H1 (cell line): Measurements from ENCODE around the gene SLC13A3. TPM values are rescaled to one million over a fixed set of nuclear protein-coding genes. Genes with fewer than 3 reads are reported as not detected.

ENCODE experiments used
- CTCF ChIA-PET: fragments of 300-600 bp; sonication (Branson Sonifier 250); formaldehyde crosslinking; loops from one replicate; lab custom pipeline; 2021; ENCODE audit not compliant: partially characterized antibody; lab: Charles Lee
- POLR2A ChIA-PET: fragments of 300-600 bp; sonication (Branson Sonifier 250); formaldehyde crosslinking; loops from one replicate; lab custom pipeline; 2021; ENCODE audit warnings: inconsistent platforms; ENCODE audit not compliant: partially characterized antibody; lab: Charles Lee
- DNase-seq, 2 experiments: peaks; one replicate each; pipeline versions ENCODE4 v3.0.0 to v3.0.0-alpha.2; 2010 to 2022; ENCODE audit warnings: low spot score in 2 of 2, low read depth in 1 of 2, mixed read lengths in 1 of 2
- FAIRE-seq: peaks from 2 replicates; lab custom pipeline; 2011; peaks lifted over from hg19 to GRCh38; lab: Jason Lieb, UNC
- H2AFZ ChIP-seq: 2 replicates; pipeline ENCODE4 v1.8.1; 2012; ENCODE audit warnings: low read length, inconsistent platforms
- H2AK5ac ChIP-seq: 2 replicates; pipeline ENCODE4 v1.6.1; 2013; ENCODE audit warnings: low read depth, low read length
- H2BK120ac ChIP-seq: replicated peaks from 2 replicates; pipeline ENCODE3; 2013; ENCODE audit warnings: low read depth, low read length, inconsistent platforms
- H2BK12ac ChIP-seq: 2 replicates; pipeline ENCODE4 v1.6.1; 2013; ENCODE audit warnings: low read depth, low read length
- H2BK15ac ChIP-seq: 2 replicates; pipeline ENCODE4 v1.6.1; 2013; ENCODE audit warnings: low read length
- H2BK20ac ChIP-seq: 2 replicates; pipeline ENCODE4 v1.6.1; 2013; ENCODE audit warnings: low read length
- H2BK5ac ChIP-seq: 2 replicates; pipeline ENCODE4 v1.6.1; 2013; ENCODE audit warnings: low read depth, low read length
- H3K14ac ChIP-seq: 2 replicates; pipeline ENCODE4 v1.6.1; 2013; ENCODE audit warnings: inconsistent platforms; ENCODE audit not compliant: insufficient read length
- H3K18ac ChIP-seq: 2 replicates; pipeline ENCODE4 v1.6.1; 2013; ENCODE audit warnings: low read length; ENCODE audit errors: extremely low read depth
- H3K23ac ChIP-seq: 2 replicates; pipeline ENCODE4 v1.6.1; 2013; ENCODE audit warnings: inconsistent platforms; ENCODE audit not compliant: insufficient read length
- H3K23me2 ChIP-seq: 2 replicates; pipeline ENCODE4 v1.6.1; 2013; ENCODE audit warnings: low read depth, low read length
- H3K27ac ChIP-seq: 2 replicates; pipeline ENCODE4 v1.6.1; 2011; ENCODE audit warnings: low read depth, low read length, inconsistent platforms
- H3K27me3 ChIP-seq, 4 experiments: replicated peaks in 1 of 4; 1 replicate in 1 of 4; 2 replicates in 3 of 4; pipeline versions ENCODE4 v1.6.1 to v1.8.1; 2011 to 2013; ENCODE audit warnings: low read length in 3 of 4, mild to moderate bottlenecking in 3 of 4, inconsistent platforms in 2 of 4, mixed read lengths in 2 of 4, moderate library complexity in 1 of 4; ENCODE audit not compliant: control insufficient read depth in 3 of 4, insufficient read depth in 3 of 4; ENCODE audit errors: extremely low read depth in 1 of 4
- H3K36me3 ChIP-seq, 4 experiments: 2 replicates each; pipeline versions ENCODE4 v1.6.1 to v1.8.1; 2011 to 2013; ENCODE audit warnings: mild to moderate bottlenecking in 4 of 4, low read length in 3 of 4, moderate library complexity in 2 of 4, control low read depth in 1 of 4, inconsistent platforms in 1 of 4; ENCODE audit not compliant: insufficient read depth in 4 of 4, control insufficient read depth in 2 of 4
- H3K4ac ChIP-seq: replicated peaks from 2 replicates; pipeline ENCODE3; 2013; ENCODE audit warnings: low read length, low read depth, mixed read lengths, inconsistent platforms; ENCODE audit not compliant: insufficient read length
- H3K4me1 ChIP-seq, 4 experiments: replicated peaks in 1 of 4; 1 replicate in 1 of 4; 2 replicates in 3 of 4; pipeline versions ENCODE4 v1.6.1 to v1.8.1; 2011 to 2013; ENCODE audit warnings: low read length in 3 of 4, inconsistent platforms in 2 of 4, mixed read lengths in 1 of 4; ENCODE audit not compliant: insufficient read depth in 4 of 4, control insufficient read depth in 3 of 4
- H3K4me2 ChIP-seq, 2 experiments: 2 replicates each; pipeline versions ENCODE4 v1.6.1 to v1.8.1; 2011 to 2013; ENCODE audit warnings: low read depth in 2 of 2, low read length in 2 of 2, control low read depth in 1 of 2, inconsistent platforms in 1 of 2, mild to moderate bottlenecking in 1 of 2; ENCODE audit not compliant: insufficient read depth in 1 of 2
- H3K4me3 ChIP-seq, 4 experiments: fragments of 200-600, 300-600 bp in 1 of 4; sonication (generic), shearing (Covaris generic), sonication (Bioruptor Twin) in 1 of 4; 2 replicates each; pipeline versions ENCODE4 v1.5.1 to v1.8.1; 2011 to 2016; ENCODE audit warnings: low read length in 4 of 4, low read depth in 3 of 4, control low read depth in 2 of 4, inconsistent platforms in 2 of 4, mild to moderate bottlenecking in 2 of 4, mixed read lengths in 1 of 4, moderate library complexity in 1 of 4; ENCODE audit not compliant: insufficient read depth in 2 of 4; ENCODE audit errors: extremely low read depth in 1 of 4
- H3K56ac ChIP-seq: replicated peaks from 2 replicates; pipeline ENCODE3; 2013; ENCODE audit warnings: low read depth, mild to moderate bottlenecking, mixed read lengths, low read length, inconsistent platforms; ENCODE audit not compliant: insufficient read length
- H3K79me1 ChIP-seq: 2 replicates; pipeline ENCODE4 v1.6.1; 2013; ENCODE audit warnings: low read depth, low read length, control low read depth
- H3K79me2 ChIP-seq, 2 experiments: 2 replicates each; pipeline versions ENCODE4 v1.6.1 to v1.8.1; 2012 to 2013; ENCODE audit warnings: low read length in 2 of 2, mild to moderate bottlenecking in 2 of 2, inconsistent platforms in 1 of 2; ENCODE audit not compliant: insufficient read depth in 2 of 2, control insufficient read depth in 1 of 2
- H3K9ac ChIP-seq, 4 experiments: replicated peaks in 1 of 4; 1 replicate in 1 of 4; 2 replicates in 3 of 4; pipeline versions ENCODE4 v1.6.1 to v1.8.1; 2011 to 2013; ENCODE audit warnings: low read depth in 3 of 4, low read length in 3 of 4, control low read depth in 2 of 4, mild to moderate bottlenecking in 2 of 4, moderate library complexity in 2 of 4, inconsistent platforms in 1 of 4; ENCODE audit errors: extremely low read depth in 1 of 4
- H3K9me3 ChIP-seq, 2 experiments: 2 replicates each; pipeline versions ENCODE4 v1.6.1 to v1.8.1; 2012 to 2013; ENCODE audit warnings: mild to moderate bottlenecking in 2 of 2, moderate library complexity in 2 of 2, control low read depth in 1 of 2, inconsistent platforms in 1 of 2, low read depth in 1 of 2, low read length in 1 of 2, mixed read lengths in 1 of 2; ENCODE audit not compliant: insufficient read depth in 2 of 2
- H4K20me1 ChIP-seq, 2 experiments: replicated peaks in 1 of 2; 2 replicates each; pipeline versions ENCODE3 to v1.8.1; 2011 to 2013; ENCODE audit warnings: inconsistent platforms in 2 of 2, low read length in 2 of 2, mild to moderate bottlenecking in 1 of 2; ENCODE audit not compliant: insufficient read depth in 2 of 2, control insufficient read depth in 1 of 2
- H4K5ac ChIP-seq: 2 replicates; pipeline ENCODE4 v1.6.1; 2013; ENCODE audit warnings: low read length, low read depth, mixed read lengths, inconsistent platforms; ENCODE audit not compliant: insufficient read length
- H4K8ac ChIP-seq: 2 replicates; pipeline ENCODE4 v1.8.0; 2013; ENCODE audit warnings: mild to moderate bottlenecking, moderate library complexity, low read length, inconsistent platforms; ENCODE audit not compliant: insufficient read depth; ENCODE audit errors: extremely low read depth
- H4K91ac ChIP-seq: replicated peaks from 2 replicates; pipeline ENCODE3; 2013; ENCODE audit warnings: low read length, mixed read lengths, inconsistent platforms; ENCODE audit not compliant: insufficient read length
- CEBPB ChIP-seq: IDR thresholded peaks from 2 replicates; pipeline ENCODE4 v1.6.1; 2012; ENCODE audit warnings: low read depth, low read length
- HDAC2 ChIP-seq, 2 experiments: fragments of 300-600 bp in 1 of 2; sonication (generic) in 1 of 2; IDR thresholded peaks; 2 replicates each; pipeline ENCODE4 v1.6.1; 2011 to 2012; ENCODE audit warnings: low read depth in 2 of 2, low read length in 2 of 2, mild to moderate bottlenecking in 2 of 2, moderate library complexity in 2 of 2, borderline replicate concordance in 1 of 2, inconsistent platforms in 1 of 2
- HDAC6 ChIP-seq: IDR thresholded peaks from one replicate; pipeline ENCODE4 v1.7.1; 2012; ENCODE audit warnings: low read depth, mild to moderate bottlenecking, inconsistent platforms, low read length, moderate library complexity
- POU5F1 ChIP-seq: IDR thresholded peaks from 2 replicates; pipeline ENCODE4 v1.6.1; 2011; ENCODE audit warnings: low read depth, mild to moderate bottlenecking, low read length, moderate library complexity
- RFX5 ChIP-seq: IDR thresholded peaks from 2 replicates; pipeline ENCODE4 v1.6.1; 2011; ENCODE audit warnings: low read depth, low read length, improper control_type of control experiment, borderline replicate concordance
- TCF12 ChIP-seq: IDR thresholded peaks from 2 replicates; pipeline ENCODE4 v1.6.1; 2011; ENCODE audit warnings: low read depth, mild to moderate bottlenecking, low read length
- WGBS, 2 experiments: shearing (Covaris generic) in 1 of 2; methylation state at CpG; one replicate each; pipeline versions ENCODE4 v1.1.6 to v1.1.7; 2013 to 2015; ENCODE audit warnings: low lambda C conversion rate in 2 of 2, mixed read lengths in 2 of 2, inconsistent platforms in 1 of 2, low coverage in 1 of 2, missing lambda C conversion rate in 1 of 2; ENCODE audit not compliant: insufficient replicate concordance in 2 of 2, insufficient coverage in 1 of 2, insufficient read length in 1 of 2; ENCODE audit errors: extremely low coverage in 1 of 2, missing lambda C conversion rate in 1 of 2; 5-methylcytosine and 5-hydroxymethylcytosine counted together
- polyA plus RNA-seq, 7 experiments: library from polyadenylated mRNA; depleted of rRNA in 3 of 7; stranded (reverse) in 5 of 7; unstranded in 2 of 7; fragments of >200 nt in 5 of 7; fragments of 200-250 nt in 2 of 7; gene quantifications; 1 replicate in 5 of 7; 2 replicates in 1 of 7; 4 replicates in 1 of 7; pipeline versions ENCODE4 v1.2.1 to v1.2.3, GENCODE V29; 2011 to 2013; ENCODE audit warnings: missing spikeins in 2 of 7, mixed read lengths in 2 of 7
- total RNA-seq: library from RNA; stranded (reverse); fragmentation: NEBNext Ultra II Directional; extraction: Animal tissue kit (Norgen Biotek cat#: 25700); gene quantifications from 2 replicates; pipeline ENCODE4 v1.2.1, GENCODE V29; 2021
- TF ChIP-seq, protein P1 (sequence below): IDR thresholded peaks from 2 replicates; pipeline ENCODE4 v1.6.1; 2012; ENCODE audit warnings: low read length, inconsistent platforms

SLC13A3 gene
- total and polyA plus RNA-seq, 2 of the 8 experiments (the other 6 are each of a cell fraction or from before 2014, with no cell fraction given) = 9.4 to 12.6 TPM

DNA sequence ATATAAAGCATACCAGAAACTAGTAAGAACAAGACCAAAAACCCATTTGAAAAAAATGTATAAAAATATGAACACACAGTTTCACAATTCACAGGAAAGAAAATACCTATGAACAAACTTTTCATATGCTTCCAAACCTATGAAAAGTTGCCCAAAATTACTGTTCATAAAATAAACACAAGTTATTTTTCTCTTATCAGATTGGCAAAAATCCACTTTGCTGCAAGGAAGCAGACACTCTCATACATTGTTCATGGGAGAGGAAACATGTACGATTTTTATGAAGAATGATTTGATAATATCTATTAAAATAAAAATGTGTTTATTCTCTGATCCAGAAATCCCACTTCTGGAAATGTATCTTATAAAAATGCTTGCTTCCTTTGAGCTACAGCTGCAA lies 60.8 kb downstream of the SLC13A3 start:
- CTCF ChIA-PET = interaction anchor here (1.5 to 2.0 kb wide), 3 partner anchors 8 to 61 kb away, joined by 3 to 4 read pairs (median 3); partner anchors contain the start of gene SLC13A3

More for the DNA sequence above, 60.8 kb downstream of the SLC13A3 start:
- Histone ChIP-seq H2AFZ (no peak overlapping the region), H3K4me3 (no peak overlapping the region), H3K18ac (no peak overlapping the region), H3K36me3 (0 out of 8 replicates have a peak, but pooled peaks cover 0 to 5% (median 0%) of the 10 kb centered on the region in 4 experiments), H4K8ac (no peak overlapping the region), H2BK15ac (no peak overlapping the region), H4K5ac (no peak overlapping the region), H3K4me2 (no peak overlapping the region), H3K79me2 (no peaks in the 10 kb centered on the region), H2BK12ac (no peak overlapping the region), H4K91ac (no peak overlapping the region), H4K20me1 (no peaks in the 10 kb centered on the region), H3K27ac (no peak overlapping the region), H3K27me3 (no peaks in the 10 kb centered on the region), H2BK20ac (no peak overlapping the region), H3K56ac (no peak overlapping the region), H3K9ac (no peak overlapping the region), H3K14ac (no peak overlapping the region), H3K9me3 (no peaks in the 10 kb centered on the region), H2BK5ac (no peak overlapping the region), H3K4me1 (peaks cover 0 to 8% (median 6%) of the 10 kb centered on the region in 4 experiments; a peak in 4 of 7 replicates), H2BK120ac (no peak overlapping the region), H2AK5ac (no peak overlapping the region), H3K23me2 (no peaks in the 10 kb centered on the region; the same call in 1 of the 2 replicates), H3K4ac (no peak overlapping the region), H3K23ac (no peak overlapping the region), H3K79me1 (no peaks in the 10 kb centered on the region)
- FAIRE-seq (no peak), DNase-seq (no peak)
- TF ChIP-seq HDAC2 (IDR thresholded peaks at IDR 0.05; ENCODE audit: borderline replicate concordance in 1 of 2, low read depth in 2 of 2, low read length in 2 of 2) = no peak
- no peak for TF ChIP-seq TCF12
- no peak for TF ChIP-seq POU5F1
- no peak for TF ChIP-seq RFX5
- TF ChIP-seq, protein P1, sequence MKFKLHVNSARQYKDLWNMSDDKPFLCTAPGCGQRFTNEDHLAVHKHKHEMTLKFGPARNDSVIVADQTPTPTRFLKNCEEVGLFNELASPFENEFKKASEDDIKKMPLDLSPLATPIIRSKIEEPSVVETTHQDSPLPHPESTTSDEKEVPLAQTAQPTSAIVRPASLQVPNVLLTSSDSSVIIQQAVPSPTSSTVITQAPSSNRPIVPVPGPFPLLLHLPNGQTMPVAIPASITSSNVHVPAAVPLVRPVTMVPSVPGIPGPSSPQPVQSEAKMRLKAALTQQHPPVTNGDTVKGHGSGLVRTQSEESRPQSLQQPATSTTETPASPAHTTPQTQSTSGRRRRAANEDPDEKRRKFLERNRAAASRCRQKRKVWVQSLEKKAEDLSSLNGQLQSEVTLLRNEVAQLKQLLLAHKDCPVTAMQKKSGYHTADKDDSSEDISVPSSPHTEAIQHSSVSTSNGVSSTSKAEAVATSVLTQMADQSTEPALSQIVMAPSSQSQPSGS = no peak
- TF ChIP-seq CEBPB = no peak
- TF ChIP-seq HDAC6 = no peak
- POLR2A ChIA-PET = no interaction called here
- WGBS, 2 experiments = 81% methylated on average over 1 of the region's 1 CpG; no CpG with 5 or more reads in 1 of the 2 experiments
